HepG2 (cell line): Measurements from ENCODE around the gene NRSN2. TPM values are rescaled to one million over a fixed set of nuclear protein-coding genes. Genes with fewer than 3 reads are reported as not detected.
A peak's percentile ranks its signal among the peaks of the same experiment; 100 is the strongest.

Experiments
- BCLAF1 ChIP-seq: fragments of 450-650 bp; IDR thresholded peaks from 2 replicates; pipeline ENCODE4 v1.6.1; 2017; ENCODE audit warnings: mild to moderate bottlenecking
- CC2D1A ChIP-seq: sonication (generic); formaldehyde crosslinking; IDR thresholded peaks from 2 replicates; pipeline ENCODE4 v1.8.1; 2023; ENCODE audit warnings: mild to moderate bottlenecking, missing genetic modification reagents
- DBP ChIP-seq: sonication (generic); formaldehyde crosslinking; IDR thresholded peaks from 2 replicates; pipeline ENCODE4 v1.4.0; 2020; ENCODE audit warnings: missing genetic modification reagents; ENCODE audit errors: not compliant biosample characterization
- EHMT2 ChIP-seq: fragments of 200-600 bp; sonication (generic); IDR thresholded peaks from 2 replicates; pipeline ENCODE4 v1.7.0; 2017; ENCODE audit warnings: antibody characterized with exemption, low read depth, low read length, borderline replicate concordance
- GATAD1 ChIP-seq: IDR thresholded peaks from 2 replicates; pipeline ENCODE4 v1.6.1; 2016; ENCODE audit warnings: missing genetic modification reagents, missing compliant biosample characterization
- HNRNPK ChIP-seq: fragments of 200-400 bp; formaldehyde crosslinking; IDR thresholded peaks from 2 replicates; pipeline ENCODE4 v1.6.1; 2018; ENCODE audit warnings: low read length, low read depth, moderate library complexity, mild to moderate bottlenecking; ENCODE audit not compliant: poor library complexity, severe bottlenecking
- KDM5B ChIP-seq: sonication (generic); formaldehyde crosslinking; IDR thresholded peaks from 2 replicates; pipeline ENCODE4 v1.4.0; 2020; ENCODE audit warnings: missing genetic modification reagents, mild to moderate bottlenecking, borderline replicate concordance
- KLF6 ChIP-seq: IDR thresholded peaks from 2 replicates; pipeline ENCODE4 v1.8.0; 2016; ENCODE audit warnings: missing biosample characterization, missing genetic modification reagents
- PRMT3 ChIP-seq: sonication (generic); formaldehyde crosslinking; IDR thresholded peaks from 2 replicates; pipeline ENCODE4 v1.8.1; 2022; ENCODE audit warnings: low read depth, mild to moderate bottlenecking, moderate library complexity, missing genetic modification reagents, borderline replicate concordance
- RARA ChIP-seq: IDR thresholded peaks from 2 replicates; pipeline ENCODE4 v1.6.1; 2016; ENCODE audit warnings: missing genetic modification reagents, missing compliant biosample characterization
- THRA ChIP-seq: sonication (generic); formaldehyde crosslinking; IDR thresholded peaks from 2 replicates; pipeline ENCODE4 v1.4.0; 2020; ENCODE audit warnings: missing genetic modification reagents, borderline replicate concordance
- ZBTB8A ChIP-seq: sonication (generic); formaldehyde crosslinking; IDR thresholded peaks from 2 replicates; pipeline ENCODE4 v1.4.0; 2020; ENCODE audit warnings: mild to moderate bottlenecking, low read depth, missing genetic modification reagents, borderline replicate concordance
- ZNF224 ChIP-seq: sonication (generic); formaldehyde crosslinking; IDR thresholded peaks from 2 replicates; pipeline ENCODE4 v1.5.0; 2020; ENCODE audit warnings: mild to moderate bottlenecking, missing genetic modification reagents
- ZNF274 ChIP-seq: sonication (generic); formaldehyde crosslinking; IDR thresholded peaks from 2 replicates; pipeline ENCODE4 v1.5.1; 2020; ENCODE audit warnings: mild to moderate bottlenecking, missing genetic modification reagents
- ZNF329 ChIP-seq: sonication (generic); formaldehyde crosslinking; IDR thresholded peaks from 2 replicates; pipeline ENCODE4 v1.9.0; 2021; ENCODE audit warnings: low read depth, mild to moderate bottlenecking, missing genetic modification reagents
- ZNF646 ChIP-seq: sonication (generic); formaldehyde crosslinking; IDR thresholded peaks from 2 replicates; pipeline ENCODE4 v1.9.0; 2021; ENCODE audit warnings: mild to moderate bottlenecking, missing genetic modification reagents
- ZNF678 ChIP-seq: sonication (generic); formaldehyde crosslinking; IDR thresholded peaks from 2 replicates; pipeline ENCODE4 v1.4.0; 2020; ENCODE audit warnings: mild to moderate bottlenecking, missing genetic modification reagents
- polyA plus RNA-seq, 8 experiments: library from polyadenylated mRNA; depleted of rRNA in 3 of 8; stranded (reverse) in 7 of 8; unstranded in 1 of 8; fragments of >200 nt; fragmentation: Illumina TruSeq in 4 of 8; extraction: Trizol in 4 of 8; gene quantifications; 2 replicates each; pipeline versions ENCODE4 v1.2.1 to v1.2.3, GENCODE V29; 2011 to 2016; ENCODE audit warnings: low read depth in 4 of 8, missing spikeins in 1 of 8, mixed read lengths in 1 of 8; ENCODE audit not compliant: insufficient read depth in 1 of 8
- total RNA-seq, 5 experiments: library from RNA; depleted of rRNA; stranded (reverse); fragments of >200 nt; fragmentation: Illumina TruSeq; extraction: Trizol; gene quantifications; 2 replicates each; pipeline ENCODE4 v1.2.3, GENCODE V29; 2016; ENCODE audit warnings: low read depth in 1 of 5

Gene NRSN2
- total and polyA plus RNA-seq, 2 of the 13 experiments (the other 11 are each of a cell fraction or from before 2014, with no cell fraction given) = 32.3 to 49.4 TPM

- TF ChIP-seq ZNF646 (CRISPR knock-in tag) (no peak), ZBTB8A (no peak), THRA (peak; percentile 32), KDM5B (peak; percentile 96), PRMT3 (no peak), KLF6 (CRISPR knock-in tag) (0 out of 2 replicates have a peak, but pooled peaks have one; percentile 27), GATAD1 (CRISPR knock-in tag) (peak; percentile 53; the same call in 1 of the 2 replicates), RARA (no peak), HNRNPK (peak; percentile 76), CC2D1A (CRISPR knock-in tag) (no peak), ZNF224 (CRISPR knock-in tag) (no peak; the same call in 1 of the 2 replicates), ZNF329 (CRISPR knock-in tag) (no peak), DBP (CRISPR knock-in tag) (peak; percentile 6), ZNF678 (CRISPR knock-in tag) (0 out of 2 replicates have a peak, but pooled peaks have one; percentile 94), ZNF274 (CRISPR knock-in tag) (peak; percentile 80), EHMT2 (0 out of 2 replicates have a peak, but pooled peaks have one; percentile 56), BCLAF1 (no peak)
Measured at GRCh38 chr20:309841-310644, 36.9 kb upstream of the NRSN2 start (continued).
